ENCODE data around the gene RAPGEF1.

GRCh38 chr9:131583337-131583645, 156.6 kb downstream of the RAPGEF1 start:
- TF ChIP-seq EZH2phosphoT487 (IDR thresholded peaks at IDR 0.05) (no peak), EZH2 (IDR thresholded peaks at IDR 0.05) (no peak)
